Right lobe of liver (tissue), 6 donors: ENCODE measurements around the gene TRPC3. TPM values are rescaled to one million over a fixed set of nuclear protein-coding genes. Genes with fewer than 3 reads are reported as not detected.

Source experiments
- ATAC-seq, 4 donors: fragments of 200-7000 bp; cut with Tn5 transposase; one replicate each; pipeline ENCODE4 v1.9.1; 2020; ENCODE audit warnings: mild to moderate bottlenecking in 4 of 4, moderate library complexity in 4 of 4
- DNase-seq, 3 donors: peaks; one replicate each; pipeline ENCODE4 v3.0.0-alpha.2; 2020
- H3K27ac ChIP-seq, 3 donors: fragments of 200-600 bp; one replicate each; pipeline ENCODE4 v1.8.0; 2022
- H3K27me3 ChIP-seq, 2 donors: fragments of 200-600 bp; one replicate each; pipeline ENCODE4 v1.8.0; 2022
- H3K36me3 ChIP-seq, 4 donors: fragments of 200-600 bp; sonication (generic) in 1 of 4; one replicate each; pipeline versions ENCODE4 v1.5.1 to v1.8.0; 2017 to 2022; ENCODE audit warnings: control low read depth in 1 of 4
- H3K4me1 ChIP-seq, 4 donors: fragments of 200-600 bp; sonication (generic) in 1 of 4; one replicate each; pipeline versions ENCODE4 v1.5.1 to v1.8.0; 2017 to 2022; ENCODE audit warnings: control low read depth in 1 of 4
- H3K4me3 ChIP-seq, 3 donors: fragments of 200-600 bp; one replicate each; pipeline ENCODE4 v1.8.0; 2022
- H3K9me3 ChIP-seq, 4 donors: fragments of 200-600 bp; sonication (generic) in 1 of 4; one replicate each; pipeline versions ENCODE4 v1.5.1 to v1.8.0; 2017 to 2022; ENCODE audit warnings: control low read depth in 1 of 4
- CTCF ChIP-seq, 4 donors: fragments of 200-600 bp in 3 of 4; fragments of 450-650 bp in 1 of 4; IDR thresholded peaks; one replicate each; pipeline versions ENCODE4 v1.5.1 to v1.8.0; 2016 to 2022; ENCODE audit warnings: antibody characterized with exemption in 4 of 4, mild to moderate bottlenecking in 2 of 4
- POLR2A ChIP-seq: fragments of 450-650 bp; IDR thresholded peaks from one replicate; pipeline ENCODE4 v1.6.1; 2017; ENCODE audit warnings: antibody characterized with exemption, mild to moderate bottlenecking
- WGBS: methylation state at CpG from one replicate; pipeline ENCODE4 v1.1.6; 2018; ENCODE audit warnings: low coverage, low lambda C conversion rate; ENCODE audit not compliant: insufficient coverage; ENCODE audit errors: missing lambda C conversion rate; 5-methylcytosine and 5-hydroxymethylcytosine counted together
- intact Hi-C, 2 donors: fragments of 100-400 bp; cut with DNase I; formaldehyde crosslinking; loops; one replicate each; pipeline versions ENCODE4 v1.11.2 to v1.14.1; 2022
- total RNA-seq, 6 experiments: library from RNA; depleted of rRNA in 2 of 6; stranded (reverse); fragments of >200 nt in 2 of 6; fragmentation: NEBNext Ultra II Directional in 3 of 6; extraction: Animal tissue kit (Norgen Biotek cat#: 25700) in 3 of 6; gene quantifications; one replicate each; pipeline versions ENCODE4 v1.1.0 to v1.2.4, GENCODE V29; 2016 to 2023
- donor health status: DM: no; HTN: yes; CAD: no.
- donor health status: DM: no; HTN: no; CAD: no.
- donor health status: DM: no; HTN: no; CAD: no.
- donor health status: DM: no; HTN: yes; CAD: no.
- donor health status: DM: no; HTN: yes; CAD: no.

TRPC3 gene
- total RNA-seq, 6 experiments from 2014 or later: 0.09 to 0.10 TPM; not detected in 4

- TF ChIP-seq CTCF (IDR thresholded peaks at IDR 0.05) (no peak), POLR2A (no peak)
- no peak for ATAC-seq
- DNase-seq: no peak
- Histone ChIP-seq H3K27me3 (peaks cover 0 to 10% of the 10 kb centered on the region in 2 donors), H3K36me3 (no peaks in the 10 kb centered on the region), H3K27ac (no peak overlapping the region), H3K4me1 (peaks cover 0 to 9% (median 0%) of the 10 kb centered on the region in 4 donors), H3K9me3 (no peaks in the 10 kb centered on the region), H3K4me3 (no peak overlapping the region)
- WGBS: 63% methylated on average over 3 of the region's 3 CpGs
- intact Hi-C loops: no loop called here
Measured at GRCh38 chr4:121946644-121947043, 5.2 kb downstream of the TRPC3 start.

- WGBS: 59% methylated on average over 4 of the region's 4 CpGs
- Histone ChIP-seq H3K27me3 (no peaks in the 10 kb centered on the region), H3K4me3 (no peak overlapping the region), H3K4me1 (no peaks in the 10 kb centered on the region), H3K27ac (no peak overlapping the region), H3K9me3 (no peaks in the 10 kb centered on the region), H3K36me3 (no peaks in the 10 kb centered on the region)
- DNase-seq (no peak), ATAC-seq (no peak)
- intact Hi-C loops: no loop called here
- TF ChIP-seq CTCF (IDR thresholded peaks at IDR 0.05): no peak
- no peak for TF ChIP-seq POLR2A
Measured at GRCh38 chr4:121943941-121944340, 7.9 kb downstream of the TRPC3 start.

- TF ChIP-seq POLR2A: no peak
- TF ChIP-seq CTCF (IDR thresholded peaks at IDR 0.05): no peak
- Histone ChIP-seq H3K27me3 (no peaks in the 10 kb centered on the region), H3K9me3 (no peaks in the 10 kb centered on the region), H3K27ac (no peak overlapping the region), H3K4me1 (no peaks in the 10 kb centered on the region), H3K4me3 (no peak overlapping the region), H3K36me3 (no peaks in the 10 kb centered on the region)
- ATAC-seq: peak in 3 of 4 donors; percentile 28 to 44 (median 39)
- 3% methylated on average over 3 of the region's 3 CpGs for WGBS
- DNase-seq: no peak
- intact Hi-C loops: no loop called here
Measured at GRCh38 chr4:121939690-121940089, 12.2 kb downstream of the TRPC3 start.

- ATAC-seq (no peak), DNase-seq (no peak)
- no peaks in the 10 kb centered on the region for H3K36me3 ChIP-seq
- no peaks in the 10 kb centered on the region for H3K9me3 ChIP-seq
- no peak for TF ChIP-seq CTCF (IDR thresholded peaks at IDR 0.05)
- TF ChIP-seq POLR2A: no peak
- intact Hi-C loops: no loop called here
- no peak overlapping the region for H3K27ac ChIP-seq
- no peaks in the 10 kb centered on the region for H3K27me3 ChIP-seq
- H3K4me1 ChIP-seq: no peaks in the 10 kb centered on the region
- H3K4me3 ChIP-seq: no peak overlapping the region
- 55% methylated on average over 5 of the region's 5 CpGs for WGBS
Measured at GRCh38 chr4:121938282-121939092, 13.4 kb downstream of the TRPC3 start.
